Amygdala (tissue), 56 donors: ENCODE data around the gene CNTFR.

Source experiments
- DNase-seq, 56 donors: peaks; one replicate each; lab custom pipeline; 2025; lab: John Stamatoyannopoulos, UW

CNTFR gene

DNA sequence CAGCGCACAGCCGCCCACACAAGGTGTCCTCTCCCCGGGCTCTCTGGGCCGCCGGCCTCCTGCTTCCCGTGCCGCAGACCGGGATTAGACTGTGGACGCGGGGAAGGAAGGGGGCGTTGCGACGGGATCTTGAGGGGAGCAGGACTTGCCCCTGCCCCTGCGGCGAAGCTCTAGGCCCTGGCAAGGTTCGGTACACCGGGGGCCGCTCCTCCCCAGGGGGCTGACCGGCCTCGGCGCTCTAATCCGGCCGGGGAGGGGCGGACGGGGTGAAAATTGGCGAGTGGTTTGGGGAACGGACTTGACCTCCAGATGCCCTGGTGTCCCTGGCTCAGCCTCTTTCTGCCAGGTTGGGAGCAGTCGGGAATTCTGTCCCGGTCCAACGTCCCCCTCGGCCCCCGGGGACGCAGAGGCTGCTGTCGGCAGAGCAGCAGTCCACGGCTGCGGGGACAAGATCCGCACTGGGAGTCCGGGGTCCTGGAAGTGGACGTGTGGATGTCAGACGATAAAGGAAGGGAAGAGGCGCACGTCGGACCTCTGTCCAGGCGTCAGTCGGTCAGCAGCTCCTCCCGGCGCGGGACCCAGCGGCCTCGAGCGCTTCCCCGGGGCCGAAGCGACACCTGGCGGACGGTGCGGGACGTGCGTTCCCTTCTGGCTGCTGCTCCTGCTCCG lies 1.9 kb upstream of the CNTFR start:
- DNase-seq, result peak in 55 of 56 donors; percentile 24 to 90 (median 69)

DNA sequence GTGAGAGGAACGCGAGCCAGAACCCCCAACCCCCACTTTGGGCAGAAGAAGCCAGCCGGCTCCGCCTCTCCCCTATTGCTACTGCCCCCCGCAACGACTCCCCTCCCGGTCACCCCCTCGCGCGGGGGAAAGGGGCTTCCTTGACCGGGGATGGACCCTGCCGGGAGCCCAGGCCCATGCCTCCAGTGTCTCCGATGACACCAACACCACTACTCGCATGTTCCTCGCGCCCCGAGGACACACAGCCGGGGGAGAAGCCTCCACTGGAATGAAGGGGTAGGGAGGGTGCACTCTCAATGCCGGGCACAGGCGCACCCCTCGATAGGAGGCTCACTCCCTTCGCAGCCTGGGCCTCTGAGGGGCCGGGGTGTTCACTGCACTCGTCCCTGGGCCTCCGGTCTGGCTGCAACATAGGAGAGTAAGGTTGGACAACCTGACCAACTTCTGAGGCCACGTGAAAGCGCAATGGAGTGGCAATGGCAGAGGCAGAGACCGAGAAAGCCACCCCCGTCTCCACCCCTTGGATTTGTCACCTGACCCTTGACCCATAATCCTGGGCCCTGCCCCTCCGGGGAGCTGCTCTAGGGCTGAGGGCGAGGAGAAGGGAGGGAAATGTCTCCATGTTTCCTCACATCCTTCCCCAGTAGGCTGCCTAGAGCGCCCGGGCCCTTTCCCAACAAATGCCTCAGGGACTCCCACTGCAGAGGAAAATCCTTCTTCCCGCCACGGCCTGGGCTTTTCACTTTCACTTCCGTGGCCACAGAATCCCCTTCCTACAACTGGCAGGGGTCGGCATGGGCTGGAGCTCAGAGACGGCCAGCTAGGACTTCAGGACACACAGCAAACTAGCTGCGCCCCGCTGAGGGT lies 1.1 kb upstream of the CNTFR start:
- DNase-seq, result peak in 7 of 56 donors; percentile 41 to 59 (median 46)

DNA sequence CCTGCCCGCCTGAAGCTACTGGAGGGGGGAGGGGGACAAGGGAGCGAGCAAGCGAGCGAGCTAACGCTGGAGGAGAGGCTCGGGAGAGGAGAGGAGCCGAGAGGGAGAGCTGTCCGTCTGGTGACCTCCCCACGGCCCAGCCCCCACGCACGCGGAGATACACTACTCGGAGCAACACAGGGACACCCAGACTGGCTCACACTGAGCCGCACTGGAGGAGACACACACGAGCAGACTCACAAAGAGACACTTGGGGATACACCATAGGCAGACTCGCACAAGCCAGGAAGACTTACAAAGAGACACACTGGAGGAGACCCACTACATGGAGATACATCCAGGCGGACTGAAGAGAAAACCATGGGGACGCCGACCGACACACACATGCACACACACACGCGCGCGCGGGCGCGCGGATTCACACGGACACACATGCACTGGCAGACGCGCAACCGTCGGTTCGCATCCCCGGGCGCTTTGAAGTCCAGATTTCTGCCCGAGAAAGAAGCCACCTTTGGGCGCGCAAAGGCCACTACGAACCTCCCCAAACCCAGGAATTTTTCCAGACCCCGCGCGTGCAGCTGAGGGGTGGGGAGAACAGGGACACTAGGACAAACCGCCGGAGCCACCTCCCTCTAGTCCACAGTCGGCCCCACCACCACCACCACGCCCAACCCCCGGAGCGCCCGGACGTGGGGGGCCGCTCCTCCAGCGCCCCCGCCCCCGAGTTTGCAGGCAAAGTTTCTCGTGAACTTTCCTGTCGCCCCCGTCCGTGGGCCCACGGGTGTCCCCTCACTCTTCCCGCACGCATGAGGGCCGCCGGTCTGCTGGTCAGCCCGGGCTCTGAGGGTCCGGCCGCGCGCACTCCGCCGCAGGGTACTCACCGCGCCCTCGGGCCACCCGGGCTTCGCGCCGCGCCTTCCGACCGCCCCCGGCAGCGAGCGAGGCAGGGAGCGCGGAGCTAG lies 571 bp downstream of the CNTFR start:
- peak in 17 of 56 donors; percentile 24 to 59 (median 41) for DNase-seq

DNA sequence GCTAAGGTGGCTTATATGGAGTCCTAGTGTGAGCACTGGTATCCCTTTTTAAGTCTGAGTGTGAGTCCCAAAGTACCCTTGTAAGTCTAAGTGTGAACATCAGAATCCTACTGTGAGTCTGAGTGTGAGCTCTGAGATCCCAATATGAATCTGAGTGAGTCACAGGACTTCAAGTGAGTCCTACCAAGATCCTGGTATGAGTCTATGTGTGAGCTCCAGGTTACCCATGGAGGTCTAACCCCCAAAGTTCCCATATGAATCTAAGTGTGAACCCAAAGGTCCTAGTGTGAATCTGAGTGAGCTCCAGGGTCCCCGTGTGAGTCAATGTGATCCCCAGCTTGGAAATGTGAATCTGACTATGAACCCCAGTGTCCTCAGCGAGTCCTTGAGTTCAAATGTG lies 2.3 kb downstream of the CNTFR start:
- DNase-seq, result no peak

DNA sequence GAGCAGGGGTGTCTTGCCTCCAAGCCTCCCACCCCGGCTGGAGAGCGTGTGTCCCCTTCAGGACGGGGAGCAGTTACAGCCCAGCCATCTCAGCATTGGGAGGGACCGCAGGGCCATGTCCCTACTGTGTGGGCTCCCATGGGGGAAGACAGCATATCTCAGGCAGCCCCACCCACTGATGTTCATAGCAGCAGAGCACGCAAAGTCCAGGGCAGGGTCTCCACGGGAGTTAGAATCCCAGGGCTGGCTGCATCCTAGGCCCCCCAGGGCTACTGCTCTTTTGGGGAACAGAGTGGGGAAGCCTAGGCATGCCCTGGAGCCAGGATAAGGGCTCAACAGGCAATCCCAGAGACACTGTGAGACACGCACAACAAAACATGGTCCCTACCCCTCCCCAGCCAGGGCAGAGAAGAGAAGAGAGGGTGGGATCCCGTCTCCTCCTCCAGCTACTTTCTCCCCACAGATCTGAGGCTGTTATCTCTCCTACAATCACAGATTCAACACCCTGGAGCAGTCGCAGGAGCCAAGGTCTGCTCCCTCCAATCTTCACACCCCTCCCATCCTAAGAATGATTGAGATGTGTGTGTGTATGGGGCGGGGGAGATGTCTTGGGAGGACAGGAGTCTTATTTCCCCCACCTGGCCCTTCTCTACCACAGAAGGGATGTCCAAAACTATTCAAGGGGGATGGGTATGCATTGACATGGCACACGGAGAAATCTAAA lies 3.4 kb downstream of the CNTFR start:
- DNase-seq, result no peak

DNA sequence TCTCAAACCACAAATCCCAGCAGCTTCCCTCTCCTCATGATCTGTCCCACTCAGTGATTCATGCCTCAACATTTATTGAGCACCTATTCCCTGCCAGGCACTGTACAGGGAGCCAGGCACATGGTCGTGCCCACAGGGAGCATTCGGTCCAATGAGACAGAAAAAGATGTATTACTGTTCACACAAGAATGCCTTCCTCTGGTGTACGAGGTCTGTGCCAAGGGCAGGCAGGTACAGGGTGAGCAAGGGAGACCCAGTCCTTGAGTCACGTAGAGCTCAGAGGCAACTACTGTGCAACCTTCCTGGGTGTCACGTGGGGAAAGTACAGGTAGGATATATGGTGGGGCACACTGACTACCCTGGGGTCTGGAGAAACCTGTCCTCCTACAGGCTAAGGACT lies 4.6 kb downstream of the CNTFR start:
- no peak for DNase-seq

DNA sequence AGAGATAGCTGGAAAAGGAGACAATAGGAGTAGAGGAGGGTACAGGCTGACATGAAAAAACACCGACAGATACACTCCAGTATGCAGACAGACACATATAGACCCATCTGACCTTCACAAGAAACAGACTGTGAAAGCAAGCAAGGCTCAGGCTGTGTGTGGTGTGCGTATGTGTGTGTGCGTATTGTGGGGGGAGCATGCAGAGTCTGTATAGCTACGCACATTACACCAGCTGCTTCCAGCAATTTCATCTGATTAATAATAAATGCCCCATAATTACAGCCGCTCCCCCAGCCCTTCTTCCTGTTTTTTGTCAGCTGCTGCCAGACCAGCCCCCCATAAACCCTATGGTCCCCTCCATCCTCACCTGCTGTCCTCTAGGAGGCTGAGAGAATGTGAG lies 6.7 kb downstream of the CNTFR start:
- no peak for DNase-seq

DNA sequence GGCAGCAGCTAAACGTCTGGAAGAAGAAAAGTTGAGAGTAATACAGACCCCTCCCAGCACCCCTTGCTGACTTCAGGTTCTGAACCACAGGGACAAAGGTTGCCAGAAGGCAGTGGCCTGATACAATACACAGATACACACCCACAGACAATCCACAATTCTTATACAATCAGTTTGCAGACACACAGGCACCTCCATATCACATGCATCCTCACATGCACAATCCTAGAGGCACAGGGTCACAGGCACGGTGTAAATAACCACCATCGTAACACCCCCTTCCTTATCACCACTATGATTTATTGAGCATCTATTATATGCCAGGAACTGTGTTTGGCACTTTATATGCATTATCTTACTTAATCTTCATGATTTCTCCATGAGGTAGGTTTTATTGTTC lies 8.2 kb downstream of the CNTFR start:
- DNase-seq, result no peak

DNA sequence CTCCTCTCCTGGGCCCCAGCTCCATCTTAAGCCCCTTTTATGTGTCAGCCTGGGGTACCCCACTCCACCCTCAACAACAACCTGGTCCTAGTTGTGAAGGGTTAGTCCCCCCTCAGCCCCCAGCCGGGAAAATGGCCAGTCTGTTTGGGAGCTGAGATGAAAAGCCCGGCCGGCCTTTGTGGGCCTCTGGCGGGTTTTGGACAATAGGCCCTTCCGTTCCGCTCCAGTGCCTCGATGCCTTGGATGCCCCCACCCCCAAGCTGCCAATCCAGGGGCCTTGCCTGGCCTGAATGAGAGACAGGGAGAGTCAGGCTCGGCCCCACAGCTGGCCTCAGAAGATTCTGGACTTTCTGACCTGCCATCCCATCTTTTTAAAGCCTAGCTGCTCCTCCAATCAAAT lies 9.2 kb downstream of the CNTFR start:
- peak in 18 of 56 donors; percentile 13 to 56 (median 31) for DNase-seq

DNA sequence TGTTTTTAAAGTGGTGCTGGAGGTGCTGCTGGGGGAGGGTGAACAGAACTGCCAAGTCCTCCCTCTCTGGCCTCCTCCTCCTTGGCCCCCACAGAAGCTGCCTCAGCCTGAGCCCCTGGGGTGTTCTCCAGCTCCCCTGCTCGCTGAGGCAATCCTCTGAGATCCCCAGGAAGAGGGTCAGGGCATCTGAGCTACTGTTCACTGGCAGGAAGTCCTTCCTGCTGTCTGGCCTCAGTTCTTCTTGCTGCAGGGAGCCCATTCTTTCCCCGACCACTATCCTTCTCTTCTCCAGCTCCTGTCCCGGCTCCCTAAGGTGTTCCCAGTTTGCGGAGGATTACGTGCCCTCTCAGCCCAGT lies 9.7 kb downstream of the CNTFR start:
- peak in 2 of 56 donors; percentile 3 to 15 for DNase-seq

DNA sequence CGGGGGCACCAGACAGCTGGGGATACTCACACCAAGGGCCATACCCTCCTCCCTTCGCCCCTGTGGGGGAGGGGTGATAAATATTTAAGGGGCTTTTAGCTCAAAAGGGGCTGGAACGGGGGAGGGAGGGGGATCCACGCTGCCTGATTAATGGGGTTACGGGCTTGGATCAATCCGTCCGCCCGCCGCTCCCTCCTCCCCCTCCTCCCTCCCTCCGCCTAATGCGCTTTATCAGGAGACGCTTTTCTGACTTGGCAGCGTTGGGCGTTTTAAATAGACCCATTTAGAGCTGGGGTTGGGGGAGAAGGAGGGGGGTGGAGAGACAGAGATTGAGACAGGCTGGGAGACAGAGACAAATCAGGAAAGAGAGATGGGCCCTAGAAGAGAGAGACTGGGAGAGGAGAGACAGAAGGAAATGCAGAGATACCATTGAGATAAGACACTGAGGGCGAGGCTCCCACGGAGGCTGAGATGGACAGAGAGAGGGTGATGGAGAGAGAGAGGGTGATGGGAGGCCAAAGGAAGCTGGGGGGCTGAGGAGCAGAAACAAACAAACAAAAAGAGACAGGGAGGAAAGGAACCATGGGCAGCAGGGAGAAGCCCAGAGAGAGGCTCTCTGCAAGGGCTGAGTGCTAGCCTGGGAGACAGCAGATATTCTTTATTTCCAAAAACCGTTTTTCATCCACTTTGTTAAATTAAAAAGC lies 10.3 kb downstream of the CNTFR start:
- DNase-seq, result peak in 10 of 56 donors; percentile 12 to 36 (median 20)

DNA sequence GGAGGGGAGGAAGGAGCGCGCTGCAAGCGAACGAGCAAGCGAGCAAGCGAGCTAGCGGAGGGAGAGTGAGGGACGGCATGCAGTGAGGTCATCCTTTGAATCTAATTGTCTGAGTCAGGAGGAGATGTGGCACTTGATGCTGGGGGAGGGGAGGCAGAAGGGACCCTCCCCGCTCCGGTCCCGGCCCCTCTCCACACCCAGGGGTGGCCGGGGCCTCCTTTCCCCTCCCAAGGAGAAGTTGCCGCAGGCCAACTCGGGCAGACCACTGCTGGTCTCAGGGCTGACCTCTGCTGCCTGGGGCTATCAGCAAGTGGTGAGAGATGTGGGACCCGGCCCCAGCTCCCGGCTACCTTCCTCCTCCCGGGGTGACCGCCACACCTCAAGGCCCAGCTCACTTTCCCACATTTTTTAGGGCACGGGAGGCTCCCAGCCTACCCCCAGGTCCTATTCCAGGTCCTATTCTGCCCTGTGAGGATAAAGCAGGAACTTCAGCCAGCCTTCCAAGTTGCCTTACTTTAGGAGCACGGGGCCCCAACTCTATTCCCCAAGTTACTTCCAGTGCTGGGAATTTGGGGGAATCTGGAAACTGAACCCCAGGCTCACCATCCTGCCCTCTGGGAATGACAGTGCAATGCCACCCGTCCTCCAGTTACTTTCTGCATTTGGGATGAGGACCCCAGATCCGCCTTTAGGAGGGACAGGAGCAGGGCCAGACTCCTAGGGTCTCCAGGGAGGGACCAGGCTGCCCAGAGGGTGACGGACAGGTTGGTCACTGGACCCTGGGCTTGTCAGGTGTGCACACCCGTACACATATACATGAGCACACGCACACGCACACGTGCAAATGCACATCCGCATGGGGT lies 11.1 kb downstream of the CNTFR start:
- DNase-seq, result peak in 7 of 56 donors; percentile 7 to 36 (median 23)

DNA sequence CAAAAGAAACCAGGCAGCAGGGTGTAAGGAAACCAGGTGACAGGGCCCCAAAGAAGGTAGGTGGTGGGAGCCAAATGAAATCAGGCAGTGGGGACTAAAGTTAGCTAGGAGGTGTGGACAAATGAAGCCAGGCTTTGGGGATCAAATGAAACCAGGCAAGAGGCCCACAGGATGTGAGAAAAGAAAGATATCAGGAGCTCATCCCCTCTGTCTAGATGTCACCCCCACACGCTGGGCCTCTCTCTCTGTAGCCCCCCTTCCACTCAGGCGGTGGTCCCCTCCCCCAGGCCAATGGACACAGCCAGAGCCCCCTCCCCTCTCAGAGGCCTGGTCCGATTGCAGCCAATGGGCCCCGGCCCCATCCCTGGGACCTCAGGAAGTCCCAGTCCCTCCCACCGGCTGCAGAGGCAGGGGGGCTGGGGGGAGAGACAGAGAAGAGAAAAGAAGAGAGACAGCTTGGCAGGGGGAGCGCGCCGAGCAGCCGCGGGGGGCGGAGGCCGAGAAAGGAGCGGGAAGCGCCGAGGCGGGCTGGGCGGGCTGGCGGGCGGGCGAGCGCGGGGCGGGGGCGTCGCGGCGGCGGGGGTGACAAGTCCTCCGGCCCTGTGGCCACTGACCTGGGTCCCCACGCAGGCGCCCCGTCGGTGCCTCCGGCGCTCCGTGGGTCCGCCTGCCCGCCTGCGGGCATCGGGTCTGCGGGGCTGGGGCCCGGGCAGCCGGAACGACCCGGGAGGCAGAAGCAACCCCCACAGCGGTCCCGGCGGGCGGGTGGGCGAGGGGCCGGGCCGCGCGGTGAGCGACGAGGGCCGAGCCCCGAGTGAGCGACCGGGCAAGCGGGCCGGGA lies 11.9 kb downstream of the CNTFR start:
- peak in 12 of 56 donors; percentile 16 to 63 (median 32) for DNase-seq

DNA sequence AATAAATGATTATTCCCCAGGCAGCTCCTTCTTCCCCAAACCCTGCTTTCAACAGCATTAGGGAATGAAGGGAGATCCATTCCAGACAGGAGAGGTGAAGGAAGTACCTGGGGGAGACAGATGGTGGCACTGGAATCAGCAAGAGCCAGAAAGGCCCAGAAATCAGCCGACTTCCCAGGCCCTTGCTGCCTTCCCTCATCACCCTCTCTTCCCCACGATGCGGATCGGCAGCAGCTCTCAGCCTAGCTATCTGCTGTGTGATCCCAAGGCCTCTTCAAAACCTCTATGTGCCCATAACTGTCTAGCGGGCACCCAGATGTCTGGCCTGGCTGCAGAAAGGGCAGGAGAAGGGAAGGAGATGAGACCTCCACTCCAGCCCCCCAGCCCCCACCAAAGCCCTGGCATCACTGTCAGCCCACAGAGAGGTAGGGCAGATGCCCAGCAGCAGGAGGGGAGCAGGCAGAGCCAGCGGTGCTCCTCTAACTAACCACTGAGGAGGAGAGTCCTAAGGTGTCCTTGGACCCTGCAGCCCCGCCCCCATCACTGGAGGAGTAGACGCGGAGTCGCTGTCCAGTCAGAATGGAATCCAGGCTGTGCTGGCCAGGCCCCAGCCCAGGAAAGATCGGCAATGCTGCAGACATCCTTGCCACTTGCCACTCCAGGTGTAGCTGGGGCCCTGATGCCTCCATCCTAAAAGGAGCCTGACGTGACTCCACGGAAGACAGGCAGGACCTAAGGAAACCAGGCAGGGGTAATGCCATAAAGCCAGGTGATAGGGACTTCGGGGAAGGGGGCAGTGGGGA lies 12.7 kb downstream of the CNTFR start:
- no peak for DNase-seq

DNA sequence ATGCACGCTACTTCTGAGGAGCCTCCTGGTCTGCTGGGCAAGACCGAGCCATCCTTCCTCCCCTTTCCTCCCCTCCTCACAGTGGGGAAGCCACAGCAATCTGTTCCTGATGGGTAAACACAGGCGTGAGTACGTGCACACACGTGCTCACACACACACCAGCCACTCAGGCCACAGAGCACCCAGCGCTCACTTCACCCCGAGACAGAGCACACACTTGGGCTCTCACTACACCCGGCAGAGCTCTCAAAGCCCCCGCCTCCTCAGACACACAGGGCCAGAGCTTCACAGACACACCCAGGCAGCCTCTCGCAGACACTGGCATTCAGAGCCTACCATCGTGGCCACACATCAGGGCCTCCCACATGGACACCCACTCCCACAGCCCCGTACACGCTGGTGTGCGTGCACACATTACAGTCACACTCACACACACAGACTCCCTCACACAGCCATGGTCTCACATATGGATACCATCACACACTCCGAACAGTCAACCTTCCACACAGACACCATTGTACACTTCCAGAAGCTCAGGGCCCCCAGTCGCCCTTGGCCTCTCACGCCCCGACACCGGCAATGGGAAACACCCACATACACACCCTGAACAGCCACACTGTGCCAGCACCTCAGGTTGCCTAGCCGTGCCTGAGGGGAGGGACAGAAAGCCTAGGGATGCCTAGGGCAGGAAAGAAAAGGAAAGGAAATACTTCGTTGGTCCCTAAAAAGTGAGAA lies 13.5 kb downstream of the CNTFR start:
- no peak for DNase-seq

DNA sequence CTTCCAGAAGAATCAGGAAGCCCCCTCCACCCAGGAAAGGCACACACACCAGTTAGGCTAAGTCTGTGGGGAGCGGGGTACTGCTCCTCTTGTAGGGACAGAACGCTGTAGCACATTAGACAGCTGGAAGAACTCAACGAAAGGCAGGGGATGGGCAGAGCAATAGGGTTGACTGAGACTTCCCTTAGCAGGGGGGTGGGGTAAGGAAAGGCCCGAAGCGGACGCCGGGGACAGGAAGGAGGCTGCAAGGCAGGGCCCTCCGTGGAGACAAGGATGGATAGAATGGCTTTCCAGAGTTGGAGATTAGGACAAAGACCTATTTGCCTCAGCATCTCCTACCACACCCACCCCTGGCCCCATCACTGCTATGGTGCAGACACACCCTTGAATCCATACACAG lies 14.3 kb downstream of the CNTFR start:
- DNase-seq, result no peak
